WTC11 (cell line): ENCODE data around the gene RAD9B. TPM values are rescaled to one million over a fixed set of nuclear protein-coding genes. Genes with fewer than 3 reads are reported as not detected.

Source experiments
- ATAC-seq: fragments of 200-7000 bp; cut with Tn5 transposase; 2 replicates; pipeline ENCODE4 v1.10.0; 2021; ENCODE audit warnings: mild to moderate bottlenecking, moderate library complexity
- CTCF ChIA-PET: fragments of 300-600 bp; sonication (Branson Sonifier 250); formaldehyde crosslinking; loops from one replicate; lab custom pipeline; 2021; ENCODE audit warnings: antibody characterized with exemption; lab: Charles Lee
- POLR2A ChIA-PET: fragments of 350-600 bp; sonication (Branson Sonifier 250); formaldehyde crosslinking; loops from one replicate; lab custom pipeline; 2021; ENCODE audit warnings: antibody characterized with exemption; lab: Charles Lee
- DNase-seq: peaks from one replicate; pipeline ENCODE4 v3.0.0; 2021; ENCODE audit warnings: low spot score
- H3K27ac Mint-ChIP-seq: 2 replicates; pipeline ENCODE4 v1.8.0; 2021; ENCODE audit warnings: mixed read lengths
- H3K27me3 Mint-ChIP-seq: 2 replicates; pipeline ENCODE4 v1.8.0; 2021; ENCODE audit warnings: low read depth, mild to moderate bottlenecking, moderate library complexity, mixed read lengths
- H3K36me3 Mint-ChIP-seq: 2 replicates; pipeline ENCODE4 v1.8.0; 2021; ENCODE audit warnings: mixed read lengths
- H3K4me1 Mint-ChIP-seq: 2 replicates; pipeline ENCODE4 v1.8.0; 2022; ENCODE audit warnings: mixed read lengths
- H3K4me3 Mint-ChIP-seq: 2 replicates; pipeline ENCODE4 v1.8.0; 2021; ENCODE audit warnings: mild to moderate bottlenecking, moderate library complexity, mixed read lengths
- H3K9me3 Mint-ChIP-seq: 2 replicates; pipeline ENCODE4 v1.8.0; 2021; ENCODE audit warnings: mixed read lengths
- ATF1 ChIP-seq: sonication (generic); formaldehyde crosslinking; IDR thresholded peaks from 2 replicates; pipeline ENCODE4 v1.8.1; 2023; ENCODE audit warnings: mild to moderate bottlenecking, moderate library complexity, missing genetic modification reagents
- ATF3 ChIP-seq: sonication (generic); formaldehyde crosslinking; conservative IDR thresholded peaks from 2 replicates; pipeline ENCODE4 v1.8.1; 2022; ENCODE audit warnings: mild to moderate bottlenecking, missing genetic modification reagents
- ELF4 ChIP-seq: sonication (generic); formaldehyde crosslinking; IDR thresholded peaks from 2 replicates; pipeline ENCODE4 v1.8.1; 2022; ENCODE audit warnings: low read depth, mild to moderate bottlenecking, moderate library complexity, missing genetic modification reagents
- ERG ChIP-seq: fragments of 250-450 bp; sonication (Bioruptor Pico); IDR thresholded peaks from 2 replicates; pipeline ENCODE4 v1.8.0; 2021; ENCODE audit warnings: mild to moderate bottlenecking
- ESRRA ChIP-seq: sonication (generic); formaldehyde crosslinking; IDR thresholded peaks from 2 replicates; pipeline ENCODE4 v1.8.1; 2022; ENCODE audit warnings: mild to moderate bottlenecking, missing genetic modification reagents, borderline replicate concordance
- FOXP1 ChIP-seq: sonication (generic); formaldehyde crosslinking; IDR thresholded peaks from 2 replicates; pipeline ENCODE4 v1.8.0; 2022; ENCODE audit warnings: missing genetic modification reagents, mild to moderate bottlenecking, moderate library complexity, borderline replicate concordance
- HMGA2 ChIP-seq: fragments of 250-450 bp; sonication (Bioruptor Pico); IDR thresholded peaks from 2 replicates; pipeline ENCODE4 v1.4.0; 2021; ENCODE audit warnings: mild to moderate bottlenecking, moderate library complexity
- OVOL2 ChIP-seq: fragments of 250-450 bp; sonication (Bioruptor Pico); IDR thresholded peaks from 2 replicates; pipeline ENCODE4 v1.9.0; 2021; ENCODE audit warnings: mild to moderate bottlenecking, borderline replicate concordance
- TEAD1 ChIP-seq: sonication (generic); formaldehyde crosslinking; IDR thresholded peaks from 2 replicates; pipeline ENCODE4 v1.8.0; 2022; ENCODE audit warnings: mild to moderate bottlenecking, missing genetic modification reagents
- ZNF138 ChIP-seq: sonication (generic); formaldehyde crosslinking; conservative IDR thresholded peaks from 2 replicates; pipeline ENCODE4 v1.8.1; 2022; ENCODE audit warnings: mild to moderate bottlenecking, moderate library complexity, missing genetic modification reagents
- ZNF232 ChIP-seq: sonication (generic); formaldehyde crosslinking; IDR thresholded peaks from 2 replicates; pipeline ENCODE4 v1.8.0; 2022; ENCODE audit warnings: mild to moderate bottlenecking, missing genetic modification reagents
- ZNF416 ChIP-seq: fragments of 250-450 bp; sonication (Bioruptor Pico); IDR thresholded peaks from 2 replicates; pipeline ENCODE4 v1.9.0; 2021; ENCODE audit warnings: mild to moderate bottlenecking, inconsistent platforms
- total RNA-seq: library from RNA; stranded (reverse); gene quantifications from 3 replicates; pipeline ENCODE4 v1.2.3, GENCODE V29; 2021
- TF ChIP-seq, protein P1 (sequence below): sonication (generic); formaldehyde crosslinking; IDR thresholded peaks from 2 replicates; pipeline ENCODE4 v1.8.0; 2023; ENCODE audit warnings: mild to moderate bottlenecking, missing genetic modification reagents
- TF ChIP-seq, protein P2 (sequence below): sonication (generic); formaldehyde crosslinking; IDR thresholded peaks from 2 replicates; pipeline ENCODE4 v1.8.1; 2022; ENCODE audit warnings: mild to moderate bottlenecking, moderate library complexity, missing genetic modification reagents
- TF ChIP-seq, protein P3 (sequence below): fragments of 250-450 bp; sonication (Bioruptor Pico); IDR thresholded peaks from 2 replicates; pipeline ENCODE4 v2.1.2; 2022; ENCODE audit warnings: mild to moderate bottlenecking, moderate library complexity
- TF ChIP-seq, protein P4 (sequence below): sonication (generic); formaldehyde crosslinking; IDR thresholded peaks from 2 replicates; pipeline ENCODE4 v1.8.1; 2022; ENCODE audit warnings: missing genetic modification reagents, borderline replicate concordance
- TF ChIP-seq, protein P5 (sequence below): fragments of 250-450 bp; sonication (Bioruptor Pico); IDR thresholded peaks from 2 replicates; pipeline ENCODE4 v1.9.0; 2021; ENCODE audit warnings: mild to moderate bottlenecking, borderline replicate concordance
- TF ChIP-seq, protein P6 (sequence below): sonication (generic); formaldehyde crosslinking; IDR thresholded peaks from 2 replicates; pipeline ENCODE4 v1.8.1; 2022; ENCODE audit warnings: mild to moderate bottlenecking, missing genetic modification reagents, moderate library complexity, borderline replicate concordance

Gene RAD9B
- total RNA-seq, 1 experiment from 2014 or later: 0.09 TPM

- no peak overlapping the region for H3K27ac Mint-ChIP-seq
- DNase-seq: no peak
- peaks cover 30% of the 10 kb centered on the region for H3K27me3 Mint-ChIP-seq
- no peak overlapping the region for H3K4me3 Mint-ChIP-seq
- peaks cover 7% of the 10 kb centered on the region for H3K9me3 Mint-ChIP-seq
- peaks cover 8% of the 10 kb centered on the region for H3K4me1 Mint-ChIP-seq
- ATAC-seq: no peak
- CTCF ChIA-PET: interaction anchor here (1.3 to 1.6 kb wide), 2 partner anchors 35 to 53 kb away, joined by 3 to 5 read pairs; partner anchors contain the start of genes ARPC3, FAM216A and GPN3
- H3K36me3 Mint-ChIP-seq: peaks cover 8% of the 10 kb centered on the region
- POLR2A ChIA-PET: interaction anchor here (0.6 to 0.7 kb wide), 3 partner anchors 100 to 263 kb away, joined by 3 to 7 read pairs (median 3); no protein-coding TSS in a partner anchor
- TF ChIP-seq ELF4 (CRISPR knock-in tag) (no peak), OVOL2 (CRISPR knock-in tag) (no peak), ATF1 (CRISPR knock-in tag) (no peak), ERG (CRISPR knock-in tag) (no peak), FOXP1 (no peak), TEAD1 (CRISPR knock-in tag) (no peak), ESRRA (CRISPR knock-in tag) (no peak)
- TF ChIP-seq, protein P1, sequence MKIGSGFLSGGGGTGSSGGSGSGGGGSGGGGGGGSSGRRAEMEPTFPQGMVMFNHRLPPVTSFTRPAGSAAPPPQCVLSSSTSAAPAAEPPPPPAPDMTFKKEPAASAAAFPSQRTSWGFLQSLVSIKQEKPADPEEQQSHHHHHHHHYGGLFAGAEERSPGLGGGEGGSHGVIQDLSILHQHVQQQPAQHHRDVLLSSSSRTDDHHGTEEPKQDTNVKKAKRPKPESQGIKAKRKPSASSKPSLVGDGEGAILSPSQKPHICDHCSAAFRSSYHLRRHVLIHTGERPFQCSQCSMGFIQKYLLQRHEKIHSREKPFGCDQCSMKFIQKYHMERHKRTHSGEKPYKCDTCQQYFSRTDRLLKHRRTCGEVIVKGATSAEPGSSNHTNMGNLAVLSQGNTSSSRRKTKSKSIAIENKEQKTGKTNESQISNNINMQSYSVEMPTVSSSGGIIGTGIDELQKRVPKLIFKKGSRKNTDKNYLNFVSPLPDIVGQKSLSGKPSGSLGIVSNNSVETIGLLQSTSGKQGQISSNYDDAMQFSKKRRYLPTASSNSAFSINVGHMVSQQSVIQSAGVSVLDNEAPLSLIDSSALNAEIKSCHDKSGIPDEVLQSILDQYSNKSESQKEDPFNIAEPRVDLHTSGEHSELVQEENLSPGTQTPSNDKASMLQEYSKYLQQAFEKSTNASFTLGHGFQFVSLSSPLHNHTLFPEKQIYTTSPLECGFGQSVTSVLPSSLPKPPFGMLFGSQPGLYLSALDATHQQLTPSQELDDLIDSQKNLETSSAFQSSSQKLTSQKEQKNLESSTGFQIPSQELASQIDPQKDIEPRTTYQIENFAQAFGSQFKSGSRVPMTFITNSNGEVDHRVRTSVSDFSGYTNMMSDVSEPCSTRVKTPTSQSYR (CRISPR knock-in tag): no peak
- TF ChIP-seq, protein P2, sequence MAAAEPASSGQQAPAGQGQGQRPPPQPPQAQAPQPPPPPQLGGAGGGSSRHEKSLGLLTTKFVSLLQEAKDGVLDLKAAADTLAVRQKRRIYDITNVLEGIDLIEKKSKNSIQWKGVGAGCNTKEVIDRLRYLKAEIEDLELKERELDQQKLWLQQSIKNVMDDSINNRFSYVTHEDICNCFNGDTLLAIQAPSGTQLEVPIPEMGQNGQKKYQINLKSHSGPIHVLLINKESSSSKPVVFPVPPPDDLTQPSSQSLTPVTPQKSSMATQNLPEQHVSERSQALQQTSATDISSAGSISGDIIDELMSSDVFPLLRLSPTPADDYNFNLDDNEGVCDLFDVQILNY: no peak
- TF ChIP-seq, protein P3, sequence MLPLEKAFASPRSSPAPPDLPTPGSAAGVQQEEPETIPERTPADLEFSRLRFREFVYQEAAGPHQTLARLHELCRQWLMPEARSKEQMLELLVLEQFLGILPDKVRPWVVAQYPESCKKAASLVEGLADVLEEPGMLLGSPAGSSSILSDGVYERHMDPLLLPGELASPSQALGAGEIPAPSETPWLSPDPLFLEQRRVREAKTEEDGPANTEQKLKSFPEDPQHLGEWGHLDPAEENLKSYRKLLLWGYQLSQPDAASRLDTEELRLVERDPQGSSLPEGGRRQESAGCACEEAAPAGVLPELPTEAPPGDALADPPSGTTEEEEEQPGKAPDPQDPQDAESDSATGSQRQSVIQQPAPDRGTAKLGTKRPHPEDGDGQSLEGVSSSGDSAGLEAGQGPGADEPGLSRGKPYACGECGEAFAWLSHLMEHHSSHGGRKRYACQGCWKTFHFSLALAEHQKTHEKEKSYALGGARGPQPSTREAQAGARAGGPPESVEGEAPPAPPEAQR (CRISPR knock-in tag): no peak
- TF ChIP-seq, protein P4, sequence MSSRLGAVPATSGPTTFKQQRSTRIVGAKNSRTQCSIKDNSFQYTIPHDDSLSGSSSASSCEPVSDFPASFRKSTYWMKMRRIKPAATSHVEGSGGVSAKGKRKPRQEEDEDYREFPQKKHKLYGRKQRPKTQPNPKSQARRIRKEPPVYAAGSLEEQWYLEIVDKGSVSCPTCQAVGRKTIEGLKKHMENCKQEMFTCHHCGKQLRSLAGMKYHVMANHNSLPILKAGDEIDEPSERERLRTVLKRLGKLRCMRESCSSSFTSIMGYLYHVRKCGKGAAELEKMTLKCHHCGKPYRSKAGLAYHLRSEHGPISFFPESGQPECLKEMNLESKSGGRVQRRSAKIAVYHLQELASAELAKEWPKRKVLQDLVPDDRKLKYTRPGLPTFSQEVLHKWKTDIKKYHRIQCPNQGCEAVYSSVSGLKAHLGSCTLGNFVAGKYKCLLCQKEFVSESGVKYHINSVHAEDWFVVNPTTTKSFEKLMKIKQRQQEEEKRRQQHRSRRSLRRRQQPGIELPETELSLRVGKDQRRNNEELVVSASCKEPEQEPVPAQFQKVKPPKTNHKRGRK (CRISPR knock-in tag): no peak
Observed at GRCh38 chr12:110503432-110503831, 1.3 kb downstream of the RAD9B start.

GRCh38 chr12:110505332-110505731, 3.2 kb downstream of the RAD9B start:
- no peak for TF ChIP-seq ZNF232
- TF ChIP-seq, protein P5, sequence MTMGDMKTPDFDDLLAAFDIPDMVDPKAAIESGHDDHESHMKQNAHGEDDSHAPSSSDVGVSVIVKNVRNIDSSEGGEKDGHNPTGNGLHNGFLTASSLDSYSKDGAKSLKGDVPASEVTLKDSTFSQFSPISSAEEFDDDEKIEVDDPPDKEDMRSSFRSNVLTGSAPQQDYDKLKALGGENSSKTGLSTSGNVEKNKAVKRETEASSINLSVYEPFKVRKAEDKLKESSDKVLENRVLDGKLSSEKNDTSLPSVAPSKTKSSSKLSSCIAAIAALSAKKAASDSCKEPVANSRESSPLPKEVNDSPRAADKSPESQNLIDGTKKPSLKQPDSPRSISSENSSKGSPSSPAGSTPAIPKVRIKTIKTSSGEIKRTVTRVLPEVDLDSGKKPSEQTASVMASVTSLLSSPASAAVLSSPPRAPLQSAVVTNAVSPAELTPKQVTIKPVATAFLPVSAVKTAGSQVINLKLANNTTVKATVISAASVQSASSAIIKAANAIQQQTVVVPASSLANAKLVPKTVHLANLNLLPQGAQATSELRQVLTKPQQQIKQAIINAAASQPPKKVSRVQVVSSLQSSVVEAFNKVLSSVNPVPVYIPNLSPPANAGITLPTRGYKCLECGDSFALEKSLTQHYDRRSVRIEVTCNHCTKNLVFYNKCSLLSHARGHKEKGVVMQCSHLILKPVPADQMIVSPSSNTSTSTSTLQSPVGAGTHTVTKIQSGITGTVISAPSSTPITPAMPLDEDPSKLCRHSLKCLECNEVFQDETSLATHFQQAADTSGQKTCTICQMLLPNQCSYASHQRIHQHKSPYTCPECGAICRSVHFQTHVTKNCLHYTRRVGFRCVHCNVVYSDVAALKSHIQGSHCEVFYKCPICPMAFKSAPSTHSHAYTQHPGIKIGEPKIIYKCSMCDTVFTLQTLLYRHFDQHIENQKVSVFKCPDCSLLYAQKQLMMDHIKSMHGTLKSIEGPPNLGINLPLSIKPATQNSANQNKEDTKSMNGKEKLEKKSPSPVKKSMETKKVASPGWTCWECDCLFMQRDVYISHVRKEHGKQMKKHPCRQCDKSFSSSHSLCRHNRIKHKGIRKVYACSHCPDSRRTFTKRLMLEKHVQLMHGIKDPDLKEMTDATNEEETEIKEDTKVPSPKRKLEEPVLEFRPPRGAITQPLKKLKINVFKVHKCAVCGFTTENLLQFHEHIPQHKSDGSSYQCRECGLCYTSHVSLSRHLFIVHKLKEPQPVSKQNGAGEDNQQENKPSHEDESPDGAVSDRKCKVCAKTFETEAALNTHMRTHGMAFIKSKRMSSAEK (CRISPR knock-in tag): no peak
- no peak for TF ChIP-seq HMGA2
- TF ChIP-seq ATF3 (CRISPR knock-in tag): no peak
- TF ChIP-seq ZNF138 (CRISPR knock-in tag): no peak
- TF ChIP-seq ZNF416 (CRISPR knock-in tag): no peak
- TF ChIP-seq, protein P6, sequence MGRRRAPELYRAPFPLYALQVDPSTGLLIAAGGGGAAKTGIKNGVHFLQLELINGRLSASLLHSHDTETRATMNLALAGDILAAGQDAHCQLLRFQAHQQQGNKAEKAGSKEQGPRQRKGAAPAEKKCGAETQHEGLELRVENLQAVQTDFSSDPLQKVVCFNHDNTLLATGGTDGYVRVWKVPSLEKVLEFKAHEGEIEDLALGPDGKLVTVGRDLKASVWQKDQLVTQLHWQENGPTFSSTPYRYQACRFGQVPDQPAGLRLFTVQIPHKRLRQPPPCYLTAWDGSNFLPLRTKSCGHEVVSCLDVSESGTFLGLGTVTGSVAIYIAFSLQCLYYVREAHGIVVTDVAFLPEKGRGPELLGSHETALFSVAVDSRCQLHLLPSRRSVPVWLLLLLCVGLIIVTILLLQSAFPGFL (CRISPR knock-in tag): no peak
- TF ChIP-seq, protein P2: no peak
- DNase-seq: no peak
- ChIA-PET CTCF (no interaction called here), POLR2A (no interaction called here)
- no peak for ATAC-seq
- Mint-ChIP-seq H3K4me1 (peaks cover 4% of the 10 kb centered on the region), H3K27me3 (peaks cover 37% of the 10 kb centered on the region), H3K27ac (no peak overlapping the region), H3K36me3 (peaks cover 8% of the 10 kb centered on the region), H3K9me3 (peaks cover 7% of the 10 kb centered on the region), H3K4me3 (no peak overlapping the region)
